CD4-positive, CD25-positive, alpha-beta regulatory T cell (primary cell): Measurements from ENCODE around the gene PGR. TPM values are rescaled to one million over a fixed set of nuclear protein-coding genes. Genes with fewer than 3 reads are reported as not detected.

Source experiments
- ATAC-seq, 2 donors: fragments of 150-1000 bp; cut with Tn5 transposase; one replicate each; pipeline ENCODE4 v1.10.0; 2021; ENCODE audit warnings: low read depth in 2 of 2, moderate number of reproducible peaks in 2 of 2, moderate library complexity in 1 of 2
- DNase-seq, 3 donors: peaks; one replicate each; pipeline versions ENCODE4 v3.0.0 to v3.0.0-alpha.2; 2012 to 2022; ENCODE audit warnings: mixed read lengths in 1 of 3
- H3K27ac ChIP-seq: one replicate; pipeline ENCODE4 v1.7.0; 2013; ENCODE audit warnings: mild to moderate bottlenecking, low read length; ENCODE audit not compliant: insufficient read depth, poor library complexity, severe bottlenecking
- H3K27me3 ChIP-seq: one replicate; pipeline ENCODE4 v1.7.0; 2013; ENCODE audit warnings: low read length; ENCODE audit not compliant: control insufficient read depth, insufficient read depth
- H3K36me3 ChIP-seq: one replicate; pipeline ENCODE4 v1.7.0; 2013; ENCODE audit warnings: mild to moderate bottlenecking, low read length, moderate library complexity; ENCODE audit not compliant: control insufficient read depth, insufficient read depth
- H3K4me1 ChIP-seq: 2 replicates; pipeline ENCODE4 v1.7.0; 2013; ENCODE audit warnings: mild to moderate bottlenecking, low read length; ENCODE audit not compliant: insufficient read depth, control insufficient read depth, poor library complexity, severe bottlenecking
- H3K4me3 ChIP-seq: one replicate; pipeline ENCODE4 v1.7.0; 2013; ENCODE audit warnings: low read depth, mild to moderate bottlenecking, low read length, moderate library complexity
- H3K9me3 ChIP-seq, 2 experiments: 1 replicate in 1 of 2; 2 replicates in 1 of 2; pipeline ENCODE4 v1.7.0; 2013; ENCODE audit warnings: low read length in 2 of 2, mild to moderate bottlenecking in 1 of 2, moderate library complexity in 1 of 2; ENCODE audit not compliant: control insufficient read depth in 2 of 2
- H3K27ac Mint-ChIP-seq, 3 donors: one replicate each; pipeline ENCODE4 v1.8.0; 2020 to 2022; ENCODE audit warnings: mild to moderate bottlenecking in 3 of 3, mixed read lengths in 3 of 3, moderate library complexity in 2 of 3
- H3K27me3 Mint-ChIP-seq: one replicate; pipeline ENCODE4 v1.8.0; 2022; ENCODE audit warnings: mild to moderate bottlenecking, mixed read lengths
- H3K36me3 Mint-ChIP-seq: one replicate; pipeline ENCODE4 v1.8.0; 2020; ENCODE audit warnings: mixed read lengths
- H3K4me1 Mint-ChIP-seq, 4 donors: one replicate each; pipeline ENCODE4 v1.8.0; 2020 to 2022; ENCODE audit warnings: mixed read lengths in 4 of 4, mild to moderate bottlenecking in 1 of 4
- H3K4me3 Mint-ChIP-seq, 4 donors: one replicate each; pipeline ENCODE4 v1.8.0; 2020 to 2022; ENCODE audit warnings: mild to moderate bottlenecking in 4 of 4, mixed read lengths in 4 of 4, moderate library complexity in 3 of 4
- H3K9me3 Mint-ChIP-seq, 7 donors: one replicate each; pipeline ENCODE4 v1.8.0; 2020 to 2022; ENCODE audit warnings: mixed read lengths in 7 of 7, mild to moderate bottlenecking in 3 of 7, moderate library complexity in 2 of 7
- polyA plus RNA-seq, 4 donors: library from polyadenylated mRNA; unstranded; fragments of 300-500 nt; fragmentation: Illumina TruSeq; gene quantifications; one replicate each; pipeline ENCODE4 v1.2.3, GENCODE V29; 2021
- total RNA-seq: library from RNA; stranded (reverse); gene quantifications from one replicate; pipeline ENCODE4 v1.2.3, GENCODE V29; 2022

The PGR gene
- total and polyA plus RNA-seq, 5 donors from 2014 or later: not detected

DNA sequence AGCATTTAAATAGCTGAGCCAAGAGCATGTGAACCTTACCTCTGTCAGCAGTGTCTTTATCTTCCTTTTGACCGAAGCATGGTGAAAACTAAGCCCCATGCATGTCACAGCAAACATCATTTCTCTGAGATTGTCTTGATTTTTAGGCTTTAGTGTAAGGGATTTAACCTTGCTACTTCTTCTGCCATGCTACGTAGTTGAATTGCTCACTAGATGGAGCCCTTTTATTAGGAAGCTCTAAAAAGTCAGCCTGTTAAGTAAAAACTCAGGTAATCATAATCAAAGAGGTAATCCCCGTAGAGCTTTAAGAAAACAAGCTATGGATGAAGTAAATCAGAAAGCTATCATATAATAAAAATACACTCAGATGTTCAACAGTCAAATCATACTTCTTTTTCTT is 149.5 kb downstream of the PGR start:
- DNase-seq (no peak), ATAC-seq (no peak)
- H3K4me1 Mint-ChIP-seq: no peaks in the 10 kb centered on the region
- H3K27ac Mint-ChIP-seq: no peak overlapping the region
- no peak overlapping the region for H3K27ac ChIP-seq
- no peaks in the 10 kb centered on the region for H3K27me3 Mint-ChIP-seq
- no peaks in the 10 kb centered on the region for H3K36me3 Mint-ChIP-seq
- no peaks in the 10 kb centered on the region for H3K36me3 ChIP-seq
- no peaks in the 10 kb centered on the region for H3K9me3 ChIP-seq
- no peak overlapping the region for H3K4me3 ChIP-seq
- H3K27me3 ChIP-seq: no peaks in the 10 kb centered on the region
- no peaks in the 10 kb centered on the region for H3K4me1 ChIP-seq
- H3K9me3 Mint-ChIP-seq: peaks cover 0 to 9% (median 0%) of the 10 kb centered on the region in 7 donors
- no peak overlapping the region for H3K4me3 Mint-ChIP-seq
